Measurements from ENCODE around the gene RBM17.
"Not testable (repeated sequence)": the region's sequence is repeated elsewhere in the genome, so short reads cannot be mapped to it uniquely, and the experiment has no call there.

Gene RBM17

GRCh38 chr10:6082496-6083395 is 6.1 kb upstream of the RBM17 start:
- peak; percentile 31 for DNase-seq

GRCh38 chr10:6083523-6084475 is 5.0 kb upstream of the RBM17 start:
- no peak for DNase-seq

- peak; percentile 97 for DNase-seq
These were observed 2.2 kb upstream of the RBM17 start for GRCh38 chr10:6086375-6087233.

- peak; percentile 39 for DNase-seq
These were observed 743 bp downstream of the RBM17 start for GRCh38 chr10:6089334-6090219.

GRCh38 chr10:6091630-6092029 is 2.8 kb downstream of the RBM17 start:
- DNase-seq, result peak; percentile 65

- DNase-seq, result no peak
These were observed 3.9 kb downstream of the RBM17 start for GRCh38 chr10:6092731-6093130.

- DNase-seq, result no peak
These were observed 7.2 kb downstream of the RBM17 start for GRCh38 chr10:6095810-6096570.

- DNase-seq, result no peak
These were observed 8.2 kb downstream of the RBM17 start for GRCh38 chr10:6097063-6097462.

- DNase-seq, result no peak
These were observed 9.3 kb downstream of the RBM17 start for GRCh38 chr10:6098156-6098555.

- no peak for DNase-seq
These were observed 11.5 kb downstream of the RBM17 start for GRCh38 chr10:6100370-6100769.

- no peak for DNase-seq
These were observed 12.3 kb downstream of the RBM17 start for GRCh38 chr10:6101181-6101580.

- DNase-seq, result no peak
These were observed 13.3 kb downstream of the RBM17 start for GRCh38 chr10:6102128-6102527.

- no peak for DNase-seq
These were observed 14.8 kb downstream of the RBM17 start for GRCh38 chr10:6103591-6103990.

GRCh38 chr10:6107616-6108015 is 18.8 kb downstream of the RBM17 start:
- not testable (repeated sequence) for DNase-seq

GRCh38 chr10:6108072-6108471 is 19.2 kb downstream of the RBM17 start:
- no peak for DNase-seq

GRCh38 chr10:6108631-6109443 is 20.0 kb downstream of the RBM17 start:
- peak; percentile 86 for DNase-seq

GRCh38 chr10:6109444-6109775 is 20.6 kb downstream of the RBM17 start:
- no peak for DNase-seq

- no peak for DNase-seq
These were observed 21.3 kb downstream of the RBM17 start for GRCh38 chr10:6110136-6110535.

- DNase-seq, result no peak
These were observed 24.1 kb downstream of the RBM17 start for GRCh38 chr10:6112893-6113292.

GRCh38 chr10:6114299-6114698 is 25.5 kb downstream of the RBM17 start:
- no peak for DNase-seq
